Measurements from ENCODE around the gene PRPF18.

PRPF18 gene

GRCh38 chr10:13604357-13605040 is 17.7 kb downstream of the PRPF18 start:
- no peak for DNase-seq (ENCODE audit: low read depth in 2 of 2)

GRCh38 chr10:13608246-13608853 is 21.6 kb downstream of the PRPF18 start:
- no peak for DNase-seq (ENCODE audit: low read depth in 2 of 2)

GRCh38 chr10:13612654-13613373 is 26.0 kb downstream of the PRPF18 start:
- no peak for DNase-seq (ENCODE audit: low read depth in 2 of 2)

GRCh38 chr10:13613519-13613918 is 26.8 kb downstream of the PRPF18 start:
- no peak for DNase-seq (ENCODE audit: low read depth in 2 of 2)

GRCh38 chr10:13614530-13615332 is 28.0 kb downstream of the PRPF18 start:
- no peak for DNase-seq (ENCODE audit: low read depth in 2 of 2)

GRCh38 chr10:13615650-13616300 is 29.0 kb downstream of the PRPF18 start:
- DNase-seq (ENCODE audit: low read depth in 2 of 2) = no peak

GRCh38 chr10:13617116-13617515 is 30.4 kb downstream of the PRPF18 start:
- DNase-seq (ENCODE audit: low read depth in 2 of 2) = no peak

- no peak for DNase-seq (ENCODE audit: low read depth in 2 of 2)
Measured at GRCh38 chr10:13621931-13622330, 35.2 kb downstream of the PRPF18 start.

GRCh38 chr10:13624630-13625029 is 37.9 kb downstream of the PRPF18 start:
- no peak for DNase-seq (ENCODE audit: low read depth in 2 of 2)

GRCh38 chr10:13627459-13628310 is 40.9 kb downstream of the PRPF18 start:
- DNase-seq (ENCODE audit: low read depth in 2 of 2) = no peak

- DNase-seq (ENCODE audit: low read depth in 2 of 2) = no peak
Measured at GRCh38 chr10:13628661-13629060, 41.9 kb downstream of the PRPF18 start.

GRCh38 chr10:13629116-13629515 is 42.4 kb downstream of the PRPF18 start:
- DNase-seq (ENCODE audit: low read depth in 2 of 2) = no peak

- DNase-seq (ENCODE audit: low read depth in 2 of 2) = no peak
Measured at GRCh38 chr10:13630231-13630630, 43.5 kb downstream of the PRPF18 start.

GRCh38 chr10:13631594-13631993 is 44.8 kb downstream of the PRPF18 start:
- no peak for DNase-seq (ENCODE audit: low read depth in 2 of 2)

- DNase-seq (ENCODE audit: low read depth in 2 of 2) = no peak
Measured at GRCh38 chr10:13632440-13632839, 45.7 kb downstream of the PRPF18 start.

GRCh38 chr10:13632884-13633440 is 46.2 kb downstream of the PRPF18 start:
- DNase-seq (ENCODE audit: low read depth in 2 of 2) = no peak

- no peak for DNase-seq (ENCODE audit: low read depth in 2 of 2)
Measured at GRCh38 chr10:13633689-13634088, 46.9 kb downstream of the PRPF18 start.

- DNase-seq (ENCODE audit: low read depth in 2 of 2) = no peak
Measured at GRCh38 chr10:13634207-13634606, 47.4 kb downstream of the PRPF18 start.

GRCh38 chr10:13636776-13637175 is 50.0 kb downstream of the PRPF18 start:
- DNase-seq (ENCODE audit: low read depth in 2 of 2) = no peak

GRCh38 chr10:13637303-13637856 is 50.6 kb downstream of the PRPF18 start:
- DNase-seq (ENCODE audit: low read depth in 2 of 2) = no peak
